Fibroblast of villous mesenchyme (primary cell): ENCODE results near the gene NPHP1. TPM values are rescaled to one million over a fixed set of nuclear protein-coding genes. Genes with fewer than 3 reads are reported as not detected.
"Not testable (repeated sequence)": the region's sequence is repeated elsewhere in the genome, so short reads cannot be mapped to it uniquely, and the experiment has no call there.

Experiments used
- DNase-seq: peaks from one replicate; pipeline ENCODE4 v3.0.0-alpha.2; 2010; ENCODE audit warnings: low read depth
- H3K4me3 ChIP-seq: 2 replicates; pipeline ENCODE4 v1.5.1; 2011; ENCODE audit warnings: low read depth, mild to moderate bottlenecking, low read length
- total RNA-seq: library from RNA; depleted of rRNA; stranded (reverse); fragments of >200 nt; gene quantifications from 2 replicates; pipeline ENCODE4 v1.2.3, GENCODE V29; 2012
- TF ChIP-seq, protein P1 (sequence below): IDR thresholded peaks from 2 replicates; pipeline ENCODE4 v1.5.1; 2012; ENCODE audit warnings: low read depth, mild to moderate bottlenecking, low read length; ENCODE audit not compliant: insufficient read depth

The NPHP1 gene
- total RNA-seq, 1 donor, result 4.3 TPM

DNA sequence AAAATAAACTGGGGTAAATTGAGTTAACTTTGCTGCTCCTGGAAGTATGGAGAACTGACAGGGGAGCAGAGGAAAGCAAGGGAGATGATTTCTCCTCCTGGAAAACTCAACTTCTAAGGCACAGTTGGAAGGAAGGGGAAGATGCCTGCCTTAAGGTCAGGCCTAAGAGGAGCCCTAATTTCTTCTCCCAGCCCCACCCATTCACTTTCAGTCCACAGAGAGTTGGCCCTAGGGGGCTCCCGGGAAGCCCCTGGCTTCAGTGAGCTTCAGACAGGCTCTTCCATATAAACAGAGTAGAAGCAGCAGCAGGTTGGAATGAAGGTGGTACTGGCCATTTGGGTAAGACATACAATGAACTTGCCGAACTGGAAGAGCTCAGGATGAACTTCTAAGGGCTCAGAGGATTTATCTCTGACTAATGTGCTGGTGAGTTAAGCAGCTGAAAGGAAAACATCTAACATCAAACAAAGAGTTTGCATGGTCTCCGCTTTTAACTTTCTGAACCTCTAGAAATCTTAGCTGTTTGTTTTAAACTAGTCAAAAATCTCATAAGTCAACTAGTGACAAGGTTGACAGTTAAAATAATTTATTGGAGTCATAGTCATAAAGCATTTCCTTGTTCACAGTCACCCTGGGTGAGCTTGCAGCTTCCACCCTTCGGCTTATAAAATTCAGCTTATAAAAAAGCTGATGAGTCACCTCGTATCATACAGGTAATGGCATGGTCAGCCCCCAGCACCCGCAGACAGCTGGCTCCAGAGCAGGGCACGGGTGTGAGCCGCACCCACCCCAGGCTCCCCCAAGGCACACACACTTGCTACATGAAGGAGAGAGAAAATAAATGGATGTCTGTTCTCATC, 99.0 kb downstream of the NPHP1 start:
- TF ChIP-seq, protein P1, sequence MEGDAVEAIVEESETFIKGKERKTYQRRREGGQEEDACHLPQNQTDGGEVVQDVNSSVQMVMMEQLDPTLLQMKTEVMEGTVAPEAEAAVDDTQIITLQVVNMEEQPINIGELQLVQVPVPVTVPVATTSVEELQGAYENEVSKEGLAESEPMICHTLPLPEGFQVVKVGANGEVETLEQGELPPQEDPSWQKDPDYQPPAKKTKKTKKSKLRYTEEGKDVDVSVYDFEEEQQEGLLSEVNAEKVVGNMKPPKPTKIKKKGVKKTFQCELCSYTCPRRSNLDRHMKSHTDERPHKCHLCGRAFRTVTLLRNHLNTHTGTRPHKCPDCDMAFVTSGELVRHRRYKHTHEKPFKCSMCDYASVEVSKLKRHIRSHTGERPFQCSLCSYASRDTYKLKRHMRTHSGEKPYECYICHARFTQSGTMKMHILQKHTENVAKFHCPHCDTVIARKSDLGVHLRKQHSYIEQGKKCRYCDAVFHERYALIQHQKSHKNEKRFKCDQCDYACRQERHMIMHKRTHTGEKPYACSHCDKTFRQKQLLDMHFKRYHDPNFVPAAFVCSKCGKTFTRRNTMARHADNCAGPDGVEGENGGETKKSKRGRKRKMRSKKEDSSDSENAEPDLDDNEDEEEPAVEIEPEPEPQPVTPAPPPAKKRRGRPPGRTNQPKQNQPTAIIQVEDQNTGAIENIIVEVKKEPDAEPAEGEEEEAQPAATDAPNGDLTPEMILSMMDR, result no peak
- H3K4me3 ChIP-seq, result no peak overlapping the region

DNA sequence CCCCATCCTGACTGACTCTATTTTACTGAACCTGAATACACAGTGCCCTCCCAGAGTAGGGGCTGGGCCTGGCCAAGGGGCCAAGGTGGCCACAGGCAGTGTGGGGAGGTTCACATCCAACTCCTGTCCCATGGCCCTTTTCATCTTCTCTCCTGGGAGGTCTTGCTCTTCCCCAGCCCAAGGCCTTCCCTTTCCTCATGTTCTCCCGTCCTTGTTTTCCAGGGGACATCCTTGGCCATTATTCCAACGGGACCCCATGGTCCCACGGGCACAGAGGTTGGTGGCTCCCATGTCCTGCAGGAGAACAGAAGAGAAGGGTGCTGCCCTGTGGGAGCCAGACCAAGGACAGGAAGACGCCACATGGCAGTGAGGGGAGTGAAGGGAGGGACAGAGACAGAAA, 99.6 kb downstream of the NPHP1 start:
- no peak overlapping the region for H3K4me3 ChIP-seq
- TF ChIP-seq, protein P1, result no peak
- DNase-seq, result no peak

More for the DNA sequence above, 99.0 kb downstream of the NPHP1 start:
- DNase-seq, result peak; percentile 71

DNA sequence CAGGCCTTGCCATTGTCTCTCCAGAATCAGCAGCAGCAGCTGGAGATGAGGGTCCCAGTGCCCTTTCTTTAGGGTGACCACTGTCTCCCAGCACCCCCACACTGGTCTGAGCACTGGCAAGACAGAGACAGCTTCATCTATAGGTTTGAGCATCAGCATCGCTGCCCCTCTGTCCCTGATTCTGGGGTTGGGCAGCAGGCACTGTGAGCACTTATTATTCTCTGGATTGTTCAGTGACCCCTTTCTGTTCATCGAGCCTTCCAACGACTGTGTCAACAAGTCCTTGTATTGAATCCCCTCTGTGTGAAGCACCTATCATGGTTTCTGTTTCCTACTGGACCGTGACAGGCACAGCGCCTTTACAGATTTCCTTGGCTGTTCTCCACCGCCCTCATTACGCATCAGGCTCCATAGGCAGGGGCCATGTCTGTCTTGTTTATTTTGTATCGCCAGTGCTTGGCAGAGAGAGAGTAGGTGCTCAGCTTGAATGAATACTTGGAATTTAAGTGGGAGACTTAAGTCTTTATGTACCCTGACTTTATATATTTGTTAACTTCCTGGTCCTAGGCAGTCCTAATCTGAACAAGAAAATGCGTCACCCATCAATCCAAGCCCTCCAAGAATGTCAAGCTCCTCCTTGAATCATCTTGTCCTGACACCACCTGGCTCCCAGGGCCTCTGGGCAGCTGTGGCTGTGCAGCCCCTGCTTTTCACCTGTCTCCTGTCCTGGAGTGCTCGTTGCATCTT, 100.6 kb downstream of the NPHP1 start:
- no peak overlapping the region for H3K4me3 ChIP-seq
- DNase-seq, result no peak
- TF ChIP-seq, protein P1, result no peak

DNA sequence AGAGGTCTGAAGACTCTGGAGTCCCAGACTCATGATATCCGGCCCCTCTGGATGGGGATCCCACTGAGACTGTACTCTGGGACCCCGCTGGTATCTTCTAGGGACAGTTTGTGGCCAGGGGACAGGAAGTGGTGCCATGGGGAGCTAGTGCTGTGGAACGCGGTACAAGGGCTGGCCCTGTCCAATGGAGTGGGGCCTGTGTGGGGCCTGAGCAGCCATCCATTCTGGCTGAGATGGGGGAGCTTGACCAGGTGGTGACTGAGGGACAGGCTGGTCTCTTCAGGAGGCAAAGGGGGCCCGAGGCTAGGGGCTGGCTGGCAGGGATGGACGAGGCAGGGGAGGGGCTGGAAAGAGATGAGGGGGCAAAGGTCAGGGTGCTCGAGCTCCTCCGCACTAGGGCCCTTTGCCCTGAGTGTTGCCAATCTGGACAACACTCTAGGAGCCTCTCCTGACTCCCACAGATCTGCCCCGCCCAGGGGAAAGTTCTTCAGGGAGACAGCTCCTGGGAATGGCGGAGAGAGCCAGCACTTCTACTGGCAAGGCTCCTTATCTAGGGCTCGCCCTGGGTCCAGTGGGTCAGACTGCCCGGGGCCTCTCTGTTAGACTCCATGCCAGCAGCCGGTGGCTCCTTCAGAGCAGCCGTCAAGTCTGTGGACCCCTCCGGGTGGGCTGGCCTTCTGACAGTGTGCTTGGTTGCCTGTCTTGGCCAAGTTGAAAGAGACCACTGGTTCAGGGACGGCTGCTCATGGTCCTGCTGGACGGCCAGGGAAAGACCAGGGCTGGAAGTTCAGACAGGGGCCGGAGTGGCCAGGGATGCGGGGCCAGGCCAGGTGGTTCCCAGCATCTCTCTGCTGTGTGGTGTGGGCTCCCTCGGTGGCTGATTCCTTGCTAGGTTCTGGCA, 101.5 kb downstream of the NPHP1 start:
- no peak for DNase-seq
- no peak overlapping the region for H3K4me3 ChIP-seq
- TF ChIP-seq, protein P1, result no peak

DNA sequence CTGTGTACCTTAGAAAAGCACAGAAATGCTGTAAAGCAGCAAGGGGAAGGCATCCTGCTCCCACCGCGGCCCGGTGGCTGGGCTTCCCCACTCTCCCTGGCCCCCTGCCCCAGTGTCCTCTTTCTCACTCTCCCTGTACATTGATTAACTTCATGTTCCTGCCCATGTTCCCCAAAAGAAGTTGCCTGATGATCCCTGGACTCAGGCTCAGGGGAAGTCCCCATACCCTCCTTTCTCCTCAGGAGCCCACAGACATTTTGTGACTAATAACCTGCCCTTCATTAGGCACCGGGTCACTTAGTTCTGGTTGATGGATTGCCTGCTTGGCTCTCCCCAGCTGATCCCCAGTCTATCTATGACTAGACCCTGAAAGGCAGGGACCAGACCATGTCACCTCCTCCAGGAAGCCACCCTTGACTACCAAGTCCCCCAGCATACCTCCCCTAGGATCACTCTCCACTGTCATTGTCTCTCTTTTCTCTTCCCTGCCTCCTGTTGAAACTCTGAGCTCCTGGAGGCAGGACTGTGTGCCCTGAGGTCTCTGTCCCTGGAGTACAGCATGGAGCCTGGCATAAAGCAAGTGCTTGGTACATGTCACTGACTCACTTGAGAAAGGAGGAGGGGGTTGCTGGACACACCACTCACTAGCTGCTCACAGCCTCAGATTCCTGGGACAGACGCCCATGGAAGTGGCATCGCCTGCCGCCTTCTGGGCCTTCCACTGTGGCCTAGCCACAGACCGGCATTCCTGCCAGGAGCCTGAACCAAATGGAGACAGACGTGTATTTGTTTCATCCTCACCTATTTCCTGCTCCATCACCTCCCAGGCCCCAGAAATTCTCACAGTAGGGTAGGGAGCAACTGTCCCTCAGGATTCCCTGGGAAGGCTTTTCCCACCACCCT, 102.7 kb downstream of the NPHP1 start:
- TF ChIP-seq, protein P1, result no peak
- peak overlapping the region; percentile 3 for H3K4me3 ChIP-seq
- DNase-seq, result no peak

DNA sequence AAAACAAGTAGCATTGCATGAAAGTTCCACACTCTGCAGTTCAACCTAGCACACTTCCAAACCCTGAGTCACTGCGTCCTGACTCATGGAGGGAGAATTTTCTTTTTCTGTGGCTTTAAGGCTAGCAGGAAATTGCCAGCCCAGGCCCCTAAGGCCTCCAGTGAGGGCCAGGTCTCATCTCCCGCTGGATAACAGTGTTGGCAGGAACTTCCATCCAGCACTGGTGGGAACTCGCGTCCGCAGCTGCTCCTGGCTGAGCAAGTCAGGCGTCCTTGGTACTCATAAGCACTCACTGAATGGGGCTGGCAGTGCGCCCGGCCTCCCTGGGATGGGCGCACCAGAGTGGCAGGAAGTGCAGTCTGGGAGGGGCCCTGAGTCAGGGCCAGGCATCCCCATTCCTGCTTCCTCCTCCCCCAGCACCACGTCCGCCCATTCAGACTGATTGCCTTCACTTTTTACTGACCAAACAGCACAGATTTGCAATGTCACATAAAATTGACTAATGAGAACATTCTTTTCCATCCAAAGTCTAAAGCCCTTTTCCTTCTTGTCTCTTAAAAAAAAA, 103.5 kb downstream of the NPHP1 start:
- peak overlapping the region; percentile 15 for H3K4me3 ChIP-seq
- TF ChIP-seq, protein P1, result no peak
- DNase-seq, result peak; percentile 98

DNA sequence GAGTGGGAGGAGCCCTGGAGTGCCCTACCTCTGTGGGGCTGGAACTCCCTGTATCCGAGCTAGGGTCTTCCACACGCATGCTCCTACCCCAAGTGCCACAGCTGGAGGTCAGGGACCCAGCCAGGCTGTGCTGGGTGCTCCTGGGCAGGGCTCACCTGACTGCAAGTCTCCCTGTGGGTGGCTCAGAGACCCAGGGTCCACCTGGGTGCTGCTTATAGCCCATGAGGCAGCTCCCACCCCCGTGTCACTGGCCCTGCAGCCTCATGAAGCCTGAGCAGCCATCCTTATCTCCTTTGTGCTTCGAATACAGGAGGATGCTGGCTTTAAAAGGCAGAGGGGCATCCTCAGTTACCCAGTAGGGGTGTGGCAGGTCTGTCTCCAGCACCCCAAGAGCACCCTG, 103.9 kb downstream of the NPHP1 start:
- H3K4me3 ChIP-seq, DNase-seq: not testable (repeated sequence)
